ENCODE results near the gene DNM3.

DNM3 gene

DNA sequence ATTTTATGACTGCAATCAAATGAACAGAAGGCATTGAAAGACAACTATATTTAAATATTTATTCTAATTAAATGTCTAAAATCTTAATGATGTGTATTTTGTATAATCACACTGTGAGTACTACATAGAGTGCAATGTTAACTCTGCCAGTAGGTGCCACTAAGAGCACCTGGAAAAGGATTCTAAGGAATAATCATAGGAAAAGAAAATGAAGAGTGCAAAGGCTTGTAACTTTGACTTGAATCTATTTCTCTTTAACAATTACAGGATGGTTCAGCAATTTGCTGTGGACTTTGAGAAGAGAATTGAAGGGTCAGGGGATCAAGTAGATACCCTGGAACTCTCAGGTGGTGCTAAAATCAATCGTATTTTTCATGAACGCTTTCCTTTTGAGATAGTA, 200.4 kb downstream of the DNM3 start:
- CTCF ChIA-PET: interaction anchor here (0.8 to 1.2 kb wide), 4 partner anchors 10 to 358 kb away, joined by 3 to 10 read pairs (median 3); no protein-coding TSS in a partner anchor
- no peak overlapping the region for H3K27ac ChIP-seq (ENCODE audit: extremely low read depth, low read depth, low read length)
- POLR2A ChIA-PET: no interaction called here
- H3K36me3 ChIP-seq (ENCODE audit: control insufficient read depth in 2 of 2, insufficient read depth in 1 of 2, low read length in 2 of 2): no peaks in the 10 kb centered on the region
- TF ChIP-seq ZNF654 (tag by site-specific recombination; IDR thresholded peaks at IDR 0.05; ENCODE audit: low read depth) (peak; percentile 36), ZFP3 (tag by site-specific recombination; IDR thresholded peaks at IDR 0.05; ENCODE audit: low read depth) (no peak), ZNF133 (tag by site-specific recombination; IDR thresholded peaks at IDR 0.05) (no peak), ZNF239 (tag by site-specific recombination; IDR thresholded peaks at IDR 0.05) (no peak)
- H3K9me3 ChIP-seq (ENCODE audit: control insufficient read depth, insufficient read depth, low read depth, low read length): no peaks in the 10 kb centered on the region
- H3K4me1 ChIP-seq (ENCODE audit: control insufficient read depth, insufficient read depth, low read length): no peaks in the 10 kb centered on the region
- H3K4me3 ChIP-seq (ENCODE audit: low read depth, low read length): no peak overlapping the region

DNA sequence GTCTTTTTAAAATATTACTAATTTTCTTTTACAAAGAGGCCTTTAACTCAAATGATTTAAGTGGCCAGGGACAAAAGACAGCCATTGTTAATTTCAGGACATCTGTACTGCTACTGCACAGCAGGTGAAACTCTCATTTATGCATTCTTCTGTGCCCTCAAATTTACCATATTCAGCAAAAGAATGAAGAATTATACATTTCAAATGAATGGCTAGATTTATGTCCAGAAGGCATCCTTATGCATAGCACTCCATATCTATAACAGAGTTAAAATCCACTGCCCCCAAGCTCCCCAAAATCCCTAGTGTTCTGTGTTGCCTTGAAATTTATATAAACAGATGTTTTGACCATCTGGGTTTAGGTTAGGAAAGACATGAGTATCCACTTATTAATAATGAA, 202.6 kb downstream of the DNM3 start:
- TF ChIP-seq ZNF501 (tag by site-specific recombination; IDR thresholded peaks at IDR 0.05) (no peak), ZBTB7A (tag by site-specific recombination; IDR thresholded peaks at IDR 0.05; ENCODE audit: low read depth) (no peak), ZNF202 (tag by site-specific recombination; IDR thresholded peaks at IDR 0.05; ENCODE audit: borderline replicate concordance) (no peak), ZNF2 (tag by site-specific recombination; IDR thresholded peaks at IDR 0.05) (no peak), ZNF707 (tag by site-specific recombination; IDR thresholded peaks at IDR 0.05) (no peak), ZNF302 (tag by site-specific recombination; IDR thresholded peaks at IDR 0.05; ENCODE audit: low read depth) (no peak)
- TF ChIP-seq, protein P1, sequence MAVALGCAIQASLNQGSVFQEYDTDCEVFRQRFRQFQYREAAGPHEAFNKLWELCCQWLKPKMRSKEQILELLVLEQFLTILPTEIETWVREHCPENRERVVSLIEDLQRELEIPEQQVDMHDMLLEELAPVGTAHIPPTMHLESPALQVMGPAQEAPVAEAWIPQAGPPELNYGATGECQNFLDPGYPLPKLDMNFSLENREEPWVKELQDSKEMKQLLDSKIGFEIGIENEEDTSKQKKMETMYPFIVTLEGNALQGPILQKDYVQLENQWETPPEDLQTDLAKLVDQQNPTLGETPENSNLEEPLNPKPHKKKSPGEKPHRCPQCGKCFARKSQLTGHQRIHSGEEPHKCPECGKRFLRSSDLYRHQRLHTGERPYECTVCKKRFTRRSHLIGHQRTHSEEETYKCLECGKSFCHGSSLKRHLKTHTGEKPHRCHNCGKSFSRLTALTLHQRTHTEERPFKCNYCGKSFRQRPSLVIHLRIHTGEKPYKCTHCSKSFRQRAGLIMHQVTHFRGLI (tag by site-specific recombination; IDR thresholded peaks at IDR 0.05): no peak
- TF ChIP-seq, protein P2, sequence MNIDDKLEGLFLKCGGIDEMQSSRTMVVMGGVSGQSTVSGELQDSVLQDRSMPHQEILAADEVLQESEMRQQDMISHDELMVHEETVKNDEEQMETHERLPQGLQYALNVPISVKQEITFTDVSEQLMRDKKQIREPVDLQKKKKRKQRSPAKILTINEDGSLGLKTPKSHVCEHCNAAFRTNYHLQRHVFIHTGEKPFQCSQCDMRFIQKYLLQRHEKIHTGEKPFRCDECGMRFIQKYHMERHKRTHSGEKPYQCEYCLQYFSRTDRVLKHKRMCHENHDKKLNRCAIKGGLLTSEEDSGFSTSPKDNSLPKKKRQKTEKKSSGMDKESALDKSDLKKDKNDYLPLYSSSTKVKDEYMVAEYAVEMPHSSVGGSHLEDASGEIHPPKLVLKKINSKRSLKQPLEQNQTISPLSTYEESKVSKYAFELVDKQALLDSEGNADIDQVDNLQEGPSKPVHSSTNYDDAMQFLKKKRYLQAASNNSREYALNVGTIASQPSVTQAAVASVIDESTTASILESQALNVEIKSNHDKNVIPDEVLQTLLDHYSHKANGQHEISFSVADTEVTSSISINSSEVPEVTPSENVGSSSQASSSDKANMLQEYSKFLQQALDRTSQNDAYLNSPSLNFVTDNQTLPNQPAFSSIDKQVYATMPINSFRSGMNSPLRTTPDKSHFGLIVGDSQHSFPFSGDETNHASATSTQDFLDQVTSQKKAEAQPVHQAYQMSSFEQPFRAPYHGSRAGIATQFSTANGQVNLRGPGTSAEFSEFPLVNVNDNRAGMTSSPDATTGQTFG (tag by site-specific recombination; IDR thresholded peaks at IDR 0.05; ENCODE audit: borderline replicate concordance): no peak
- TF ChIP-seq, protein P3, sequence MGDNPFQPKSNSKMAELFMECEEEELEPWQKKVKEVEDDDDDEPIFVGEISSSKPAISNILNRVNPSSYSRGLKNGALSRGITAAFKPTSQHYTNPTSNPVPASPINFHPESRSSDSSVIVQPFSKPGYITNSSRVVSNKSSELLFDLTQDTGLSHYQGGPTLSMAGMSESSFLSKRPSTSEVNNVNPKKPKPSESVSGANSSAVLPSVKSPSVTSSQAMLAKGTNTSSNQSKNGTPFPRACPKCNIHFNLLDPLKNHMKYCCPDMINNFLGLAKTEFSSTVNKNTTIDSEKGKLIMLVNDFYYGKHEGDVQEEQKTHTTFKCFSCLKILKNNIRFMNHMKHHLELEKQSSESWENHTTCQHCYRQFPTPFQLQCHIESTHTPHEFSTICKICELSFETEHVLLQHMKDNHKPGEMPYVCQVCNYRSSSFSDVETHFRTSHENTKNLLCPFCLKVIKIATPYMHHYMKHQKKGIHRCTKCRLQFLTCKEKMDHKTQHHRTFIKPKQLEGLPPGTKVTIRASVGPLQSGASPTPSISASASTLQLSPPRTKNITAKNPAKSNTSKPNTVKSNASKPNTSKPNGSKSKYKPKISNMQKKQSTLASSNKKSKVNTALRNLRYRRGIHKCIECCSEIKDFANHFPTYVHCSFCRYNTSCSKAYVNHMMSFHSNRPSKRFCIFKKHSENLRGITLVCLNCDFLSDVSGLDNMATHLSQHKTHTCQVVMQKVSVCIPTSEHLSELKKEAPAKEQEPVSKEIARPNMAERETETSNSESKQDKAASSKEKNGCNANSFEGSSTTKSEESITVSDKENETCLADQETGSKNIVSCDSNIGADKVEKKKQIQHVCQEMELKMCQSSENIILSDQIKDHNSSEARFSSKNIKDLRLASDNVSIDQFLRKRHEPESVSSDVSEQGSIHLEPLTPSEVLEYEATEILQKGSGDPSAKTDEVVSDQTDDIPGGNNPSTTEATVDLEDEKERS (tag by site-specific recombination; IDR thresholded peaks at IDR 0.05): no peak
- no peak overlapping the region for H3K4me3 ChIP-seq (ENCODE audit: low read depth, low read length)
- POLR2A ChIA-PET: no interaction called here
- H3K9me3 ChIP-seq (ENCODE audit: control insufficient read depth, insufficient read depth, low read depth, low read length): no peaks in the 10 kb centered on the region
- H3K4me1 ChIP-seq (ENCODE audit: control insufficient read depth, insufficient read depth, low read length): no peaks in the 10 kb centered on the region
- H3K27ac ChIP-seq (ENCODE audit: extremely low read depth, low read depth, low read length): no peak overlapping the region
- CTCF ChIA-PET: interaction anchor here (0.6 to 1.6 kb wide), 3 partner anchors 9 to 674 kb away, joined by 4 to 5 read pairs (median 4); no protein-coding TSS in a partner anchor
- no peaks in the 10 kb centered on the region for H3K36me3 ChIP-seq (ENCODE audit: control insufficient read depth in 2 of 2, insufficient read depth in 1 of 2, low read length in 2 of 2)

DNA sequence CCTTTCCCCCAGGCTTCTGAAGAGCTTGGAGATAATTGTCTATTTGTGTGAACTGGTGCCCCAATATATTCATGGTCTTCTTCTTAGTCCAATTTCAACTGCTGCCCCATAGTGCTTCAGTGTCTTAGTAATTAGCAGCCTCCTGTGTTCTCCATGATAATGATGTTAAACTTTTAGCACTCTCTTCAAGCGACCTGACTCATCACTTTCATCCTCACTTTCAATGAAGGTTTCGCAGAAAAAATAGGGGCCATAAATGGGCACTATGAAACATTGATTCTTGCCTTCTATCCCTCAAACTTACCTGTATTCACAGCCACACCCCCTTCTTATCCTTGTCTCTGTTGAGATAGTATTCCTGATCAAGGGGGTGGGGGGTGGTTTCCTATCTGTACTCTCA, 210.6 kb downstream of the DNM3 start:
- Histone ChIP-seq H3K27ac (ENCODE audit: extremely low read depth, low read depth, low read length) (no peak overlapping the region), H3K4me1 (ENCODE audit: control insufficient read depth, insufficient read depth, low read length) (no peaks in the 10 kb centered on the region; the same call in 1 of the 2 replicates), H3K9me3 (ENCODE audit: control insufficient read depth, insufficient read depth, low read depth, low read length) (no peaks in the 10 kb centered on the region), H3K36me3 (ENCODE audit: control insufficient read depth in 2 of 2, insufficient read depth in 1 of 2, low read length in 2 of 2) (no peaks in the 10 kb centered on the region), H3K4me3 (ENCODE audit: low read depth, low read length) (no peak overlapping the region)
- ChIA-PET CTCF (no interaction called here), POLR2A (no interaction called here)
- peak; percentile 17; the same call in 1 of the 2 replicates for TF ChIP-seq PRDM1 (tag by site-specific recombination; IDR thresholded peaks at IDR 0.05)
- TF ChIP-seq ZNF292 (tag by site-specific recombination; IDR thresholded peaks at IDR 0.05; ENCODE audit: borderline replicate concordance, low read depth): no peak
